Hematopoietic multipotent progenitor cell treated with erythropoietin and hydrocortisone succinate and interleukin-3 and kit ligand, for 6 days (in vitro differentiated cells): ENCODE results near the gene PRPF31.

Source experiments
- DNase-seq: peaks from one replicate; pipeline ENCODE4 v3.0.0-alpha.2; 2015

Gene PRPF31

GRCh38 chr19:54107876-54108490 lies 7.6 kb upstream of the PRPF31 start:
- DNase-seq = no peak

GRCh38 chr19:54108496-54108895 lies 7.1 kb upstream of the PRPF31 start:
- DNase-seq = no peak

- no peak for DNase-seq
Observed at GRCh38 chr19:54109651-54110050, 5.9 kb upstream of the PRPF31 start.

GRCh38 chr19:54114340-54115108 lies 1.0 kb upstream of the PRPF31 start:
- peak; percentile 83 for DNase-seq

- no peak for DNase-seq
Observed at GRCh38 chr19:54121259-54121658, 5.7 kb downstream of the PRPF31 start.

GRCh38 chr19:54123682-54124081 lies 8.1 kb downstream of the PRPF31 start:
- DNase-seq = no peak

- DNase-seq = no peak
Observed at GRCh38 chr19:54124393-54124792, 8.8 kb downstream of the PRPF31 start.

- DNase-seq = no peak
Observed at GRCh38 chr19:54125713-54126112, 10.2 kb downstream of the PRPF31 start.

GRCh38 chr19:54127688-54128440 lies 12.3 kb downstream of the PRPF31 start:
- DNase-seq = no peak

- DNase-seq = no peak
Observed at GRCh38 chr19:54128441-54128725, 12.8 kb downstream of the PRPF31 start.

- DNase-seq = no peak
Observed at GRCh38 chr19:54128796-54129616, 13.5 kb downstream of the PRPF31 start.

GRCh38 chr19:54129617-54129996 lies 14.1 kb downstream of the PRPF31 start:
- no peak for DNase-seq

- peak; percentile 40 for DNase-seq
Observed at GRCh38 chr19:54133312-54133956, 17.9 kb downstream of the PRPF31 start.

GRCh38 chr19:54133957-54134590 lies 18.5 kb downstream of the PRPF31 start:
- no peak for DNase-seq

- DNase-seq = no peak
Observed at GRCh38 chr19:54136086-54136863, 20.7 kb downstream of the PRPF31 start.

- DNase-seq = peak; percentile 100
Observed at GRCh38 chr19:54136864-54137698, 21.5 kb downstream of the PRPF31 start.

- peak; percentile 37 for DNase-seq
Observed at GRCh38 chr19:54137699-54138488, 22.3 kb downstream of the PRPF31 start, which contains the start of gene CNOT3. TSS of gene CNOT3 (plus strand) at chr19:54137762. CDS start at chr19:54142979, 5,217 bp downstream.

- DNase-seq = peak; percentile 39
Observed at GRCh38 chr19:54138489-54139256, 23.1 kb downstream of the PRPF31 start.

- DNase-seq = no peak
Observed at GRCh38 chr19:54141356-54141755, 25.8 kb downstream of the PRPF31 start.
